K562 (cell line): ENCODE measurements around the gene PTPN11. TPM values are rescaled to one million over a fixed set of nuclear protein-coding genes. Genes with fewer than 3 reads are reported as not detected.

ENCODE experiments used
- ATAC-seq: fragments of 200-7000 bp; cut with Tn5 transposase; 3 replicates; pipeline ENCODE4 v1.9.1; 2020; ENCODE audit warnings: moderate library complexity
- BruUV-seq: library from RNA; stranded (reverse); fragments of 400-500 nt; replicated peaks from 2 replicates; lab custom pipeline; 2021; lab: Mats Ljungman, UMichigan
- CTCF ChIA-PET: fragments of 300-600 bp; formaldehyde crosslinking; extraction: SDS; loops from one replicate; lab custom pipeline; 2021; ENCODE audit warnings: low intra/inter-chr PET ratio; lab: Yijun Ruan, JAX
- POLR2A ChIA-PET: fragments of 300-600, 350-650 bp; sonication (Branson Sonifier 250); formaldehyde crosslinking; extraction: SDS; loops from one replicate; lab custom pipeline; 2021; ENCODE audit warnings: antibody characterized with exemption, inconsistent platforms; lab: Yijun Ruan, JAX
- DNase-seq, 4 experiments: peaks; one replicate each; pipeline versions ENCODE4 v3.0.0 to v3.0.0-alpha.2; 2011 to 2018; ENCODE audit warnings: low spot score in 3 of 4, mixed read lengths in 3 of 4; ENCODE audit errors: extremely low read depth in 1 of 4
- FAIRE-seq: peaks from 2 replicates; lab custom pipeline; 2011; peaks lifted over from hg19 to GRCh38; lab: Jason Lieb, UNC
- H2AFZ ChIP-seq: 2 replicates; pipeline ENCODE4 v1.6.0; 2011; ENCODE audit warnings: low read depth, low read length, control low read depth, inconsistent platforms
- H3K27ac ChIP-seq: fragments of 200-600 bp; 3 replicates; pipeline ENCODE4 v1.8.0; 2011; ENCODE audit warnings: low read depth, mild to moderate bottlenecking, control low read depth, inconsistent platforms, low read length, moderate library complexity, mixed read lengths; ENCODE audit errors: extremely low read depth
- H3K27me3 ChIP-seq, 2 experiments: fragments of 300-600 bp in 1 of 2; 2 replicates in 1 of 2; 3 replicates in 1 of 2; pipeline versions ENCODE4 v1.6.0 to v1.8.0; 2011; ENCODE audit warnings: inconsistent platforms in 2 of 2, low read length in 2 of 2, mild to moderate bottlenecking in 1 of 2, mixed read lengths in 1 of 2, moderate library complexity in 1 of 2; ENCODE audit not compliant: control insufficient read depth in 2 of 2, insufficient read depth in 2 of 2
- H3K36me3 ChIP-seq: fragments of 300-600 bp; 3 replicates; pipeline ENCODE4 v1.8.0; 2011; ENCODE audit warnings: mild to moderate bottlenecking, low read length, inconsistent platforms; ENCODE audit not compliant: control insufficient read depth, insufficient read depth
- H3K4me1 ChIP-seq, 2 experiments: fragments of 200-600 bp in 1 of 2; replicated peaks in 1 of 2; 2 replicates in 1 of 2; 3 replicates in 1 of 2; pipeline versions ENCODE4 v1.5.1 to v1.8.0; 2011; ENCODE audit warnings: inconsistent platforms in 2 of 2, low read length in 2 of 2, mild to moderate bottlenecking in 1 of 2, mixed read lengths in 1 of 2, moderate library complexity in 1 of 2; ENCODE audit not compliant: control insufficient read depth in 2 of 2, insufficient read depth in 2 of 2
- H3K4me2 ChIP-seq: 2 replicates; pipeline ENCODE4 v1.6.1; 2011; ENCODE audit warnings: low read length, control low read depth, inconsistent platforms, mixed read lengths; ENCODE audit not compliant: insufficient read depth
- H3K4me3 ChIP-seq: fragments of 200-600 bp; sonication (generic), shearing (Covaris generic); 2 replicates; pipeline ENCODE4 v1.5.1; 2016; ENCODE audit warnings: control low read depth, inconsistent platforms
- H3K79me2 ChIP-seq: fragments of 200-600 bp; 3 replicates; pipeline ENCODE4 v1.8.0; 2011; ENCODE audit warnings: low read length, inconsistent platforms; ENCODE audit not compliant: control insufficient read depth, insufficient read depth
- H3K9ac ChIP-seq, 2 experiments: 2 replicates each; pipeline versions ENCODE4 v1.6.0 to v1.6.1; 2011; ENCODE audit warnings: low read depth in 2 of 2, low read length in 2 of 2, control low read depth in 1 of 2, inconsistent platforms in 1 of 2, mild to moderate bottlenecking in 1 of 2, mixed read lengths in 1 of 2; ENCODE audit not compliant: insufficient read depth in 1 of 2
- H3K9me1 ChIP-seq: one replicate; pipeline ENCODE4 v1.6.0; 2011; ENCODE audit warnings: inconsistent platforms, mild to moderate bottlenecking, low read length, moderate library complexity; ENCODE audit not compliant: control insufficient read depth, insufficient read depth
- H3K9me3 ChIP-seq: replicated peaks from 2 replicates; pipeline ENCODE4 v1.5.1; 2011; ENCODE audit warnings: low read depth, low read length, inconsistent platforms; ENCODE audit not compliant: control insufficient read depth, insufficient read depth
- H4K20me1 ChIP-seq: replicated peaks from 2 replicates; pipeline ENCODE4 v1.6.1; 2011; ENCODE audit warnings: low read length, inconsistent platforms, mixed read lengths; ENCODE audit not compliant: control insufficient read depth, insufficient read depth
- ESRRA ChIP-seq: fragments of 450-650 bp; IDR thresholded peaks from 2 replicates; pipeline ENCODE4 v1.6.1; 2014; ENCODE audit warnings: low read depth, mild to moderate bottlenecking, moderate library complexity, borderline replicate concordance
- NFIX ChIP-seq: fragments of 250-450 bp; sonication (Bioruptor Pico); IDR thresholded peaks from 2 replicates; pipeline ENCODE4 v1.4.0; 2020; ENCODE audit warnings: low read depth, mild to moderate bottlenecking, moderate library complexity
- POLR2AphosphoS2 ChIP-seq: IDR thresholded peaks from 2 replicates; pipeline ENCODE4 v1.6.1; 2012; ENCODE audit warnings: low read length, improper control_type of control experiment
- ZNF184 ChIP-seq: sonication (generic); formaldehyde crosslinking; IDR thresholded peaks from 2 replicates; pipeline ENCODE4 v1.5.0; 2020; ENCODE audit warnings: missing genetic modification reagents
- ZNF717 ChIP-seq: fragments of 250-450 bp; sonication (Bioruptor Pico); IDR thresholded peaks from 2 replicates; pipeline ENCODE4 v1.5.0; 2021
- WGBS: fragments of 100-300 bp; shearing (Covaris generic); methylation state at CpG from one replicate; pipeline ENCODE4 v1.1.6; 2016; ENCODE audit warnings: low coverage, mixed read lengths; ENCODE audit not compliant: insufficient coverage; ENCODE audit errors: missing lambda C conversion rate; 5-methylcytosine and 5-hydroxymethylcytosine counted together
- in situ Hi-C: fragments of 300-500 bp; cut with MboI; formaldehyde crosslinking; loops from 4 replicates; pipeline ENCODE4 v1.15.0; 2018; ENCODE audit warnings: inconsistent platforms, mixed read lengths
- intact Hi-C: fragments of 100-400 bp; cut with micrococcal nuclease; formaldehyde crosslinking; loops from 2 replicates; pipeline ENCODE4 v1.14.2; 2022
- polyA plus RNA-seq, 8 experiments: library from polyadenylated mRNA; depleted of rRNA in 4 of 8; stranded (reverse) in 5 of 8; unstranded in 3 of 8; fragments of >200 nt; fragmentation: Nextera tagmentation in 2 of 8; fragmentation: Illumina TruSeq in 1 of 8; extraction: Ambion mirVana in 2 of 8; extraction: Trizol in 1 of 8; gene quantifications; 2 replicates each; pipeline versions ENCODE4 v1.2.1 to v1.2.3, GENCODE V29; 2011 to 2014; ENCODE audit warnings: inconsistent platforms in 1 of 8, missing spikeins in 1 of 8
- total RNA-seq, 7 experiments: library from RNA; depleted of rRNA in 6 of 7; stranded (reverse); fragments of >200 nt in 6 of 7; fragmentation: Illumina TruSeq in 2 of 7; extraction: Trizol in 2 of 7; gene quantifications; 2 replicates each; pipeline versions ENCODE4 v1.2.1 to v1.2.3, GENCODE V29; 2011 to 2021; ENCODE audit warnings: low replicate concordance in 1 of 7
- TF ChIP-seq, protein P1 (sequence below): fragments of 450-650 bp; formaldehyde crosslinking; IDR thresholded peaks from 2 replicates; pipeline ENCODE4 v1.4.0; 2020; ENCODE audit warnings: mild to moderate bottlenecking, moderate library complexity
- TF ChIP-seq, protein P2 (sequence below): fragments of 200-800 bp; sonication (Bioruptor generic); IDR thresholded peaks from 2 replicates; pipeline ENCODE4 v1.6.1; 2017; ENCODE audit warnings: missing genetic modification characterization, missing compliant biosample characterization
- TF ChIP-seq, protein P3 (sequence below): fragments of 250-450 bp; sonication (Bioruptor Pico); IDR thresholded peaks from 2 replicates; pipeline ENCODE4 v1.4.0; 2020
- TF ChIP-seq, protein P4 (sequence below), 2 experiments: fragments of 450-650 bp; IDR thresholded peaks; 2 replicates each; pipeline ENCODE4 v1.6.1; 2016

PTPN11 gene
- total and polyA plus RNA-seq, 9 of the 15 experiments (the other 6 are each of a cell fraction or from before 2014, with no cell fraction given) = 22.5 to 126 (median 79.7) TPM

DNA sequence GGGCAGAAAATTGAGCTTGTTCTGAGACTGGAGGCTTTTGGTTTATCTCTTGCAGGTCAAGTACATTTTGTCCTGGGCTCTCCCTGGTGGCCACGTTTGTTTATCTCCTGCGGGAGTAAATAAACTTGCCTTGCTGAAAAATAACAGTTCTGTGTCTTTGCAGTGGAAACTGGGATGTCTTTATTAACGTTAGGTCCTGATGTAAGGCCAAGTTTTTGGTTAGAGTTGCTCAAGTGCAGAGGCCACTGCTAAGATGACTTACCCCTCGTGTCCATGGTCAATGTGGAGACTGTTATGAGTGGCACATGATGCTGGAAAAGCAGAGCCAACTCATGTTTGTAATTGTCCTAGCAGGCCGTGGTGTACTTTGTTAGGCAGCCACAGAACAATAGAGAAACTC, 3.8 kb downstream of the PTPN11 start:
- Histone ChIP-seq H3K4me1 (peaks cover 8 to 10% of the 10 kb centered on the region in 2 experiments; a peak in 4 of 5 replicates), H3K9ac (no peak overlapping the region), H3K9me1 (no peaks in the 10 kb centered on the region), H2AFZ (no peak overlapping the region), H3K4me2 (no peak overlapping the region; the same call in 1 of the 2 replicates), H3K27ac (no peak overlapping the region), H3K27me3 (no peaks in the 10 kb centered on the region), H3K4me3 (no peak overlapping the region), H3K36me3 (peaks cover 40% of the 10 kb centered on the region; the same call in 2 of the 3 replicates), H3K79me2 (peaks cover 95% of the 10 kb centered on the region), H4K20me1 (peaks cover 9% of the 10 kb centered on the region), H3K9me3 (no peaks in the 10 kb centered on the region)
- ChIA-PET CTCF (no interaction called here), POLR2A (interaction anchor here (0.6 to 1.4 kb wide), 6 partner anchors 8 to 985 kb away, joined by 3 to 7 read pairs (median 3); no protein-coding TSS in a partner anchor)
- FAIRE-seq = peak; percentile 66
- WGBS = 46% methylated on average over 5 of the region's 5 CpGs
- ATAC-seq = no peak
- DNase-seq = no peak
- intact Hi-C loops = no loop called here
- in situ Hi-C loops = no loop called here
- no TSS peak for BruUV-seq
- TF ChIP-seq, protein P1, sequence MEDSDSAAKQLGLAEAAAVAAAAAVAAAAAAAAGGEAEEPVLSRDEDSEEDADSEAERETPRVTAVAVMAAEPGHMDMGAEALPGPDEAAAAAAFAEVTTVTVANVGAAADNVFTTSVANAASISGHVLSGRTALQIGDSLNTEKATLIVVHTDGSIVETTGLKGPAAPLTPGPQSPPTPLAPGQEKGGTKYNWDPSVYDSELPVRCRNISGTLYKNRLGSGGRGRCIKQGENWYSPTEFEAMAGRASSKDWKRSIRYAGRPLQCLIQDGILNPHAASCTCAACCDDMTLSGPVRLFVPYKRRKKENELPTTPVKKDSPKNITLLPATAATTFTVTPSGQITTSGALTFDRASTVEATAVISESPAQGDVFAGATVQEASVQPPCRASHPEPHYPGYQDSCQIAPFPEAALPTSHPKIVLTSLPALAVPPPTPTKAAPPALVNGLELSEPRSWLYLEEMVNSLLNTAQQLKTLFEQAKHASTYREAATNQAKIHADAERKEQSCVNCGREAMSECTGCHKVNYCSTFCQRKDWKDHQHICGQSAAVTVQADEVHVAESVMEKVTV (CRISPR knock-in tag) = no peak
- TF ChIP-seq, protein P2, sequence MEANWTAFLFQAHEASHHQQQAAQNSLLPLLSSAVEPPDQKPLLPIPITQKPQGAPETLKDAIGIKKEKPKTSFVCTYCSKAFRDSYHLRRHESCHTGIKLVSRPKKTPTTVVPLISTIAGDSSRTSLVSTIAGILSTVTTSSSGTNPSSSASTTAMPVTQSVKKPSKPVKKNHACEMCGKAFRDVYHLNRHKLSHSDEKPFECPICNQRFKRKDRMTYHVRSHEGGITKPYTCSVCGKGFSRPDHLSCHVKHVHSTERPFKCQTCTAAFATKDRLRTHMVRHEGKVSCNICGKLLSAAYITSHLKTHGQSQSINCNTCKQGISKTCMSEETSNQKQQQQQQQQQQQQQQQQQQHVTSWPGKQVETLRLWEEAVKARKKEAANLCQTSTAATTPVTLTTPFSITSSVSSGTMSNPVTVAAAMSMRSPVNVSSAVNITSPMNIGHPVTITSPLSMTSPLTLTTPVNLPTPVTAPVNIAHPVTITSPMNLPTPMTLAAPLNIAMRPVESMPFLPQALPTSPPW = no peak
- TF ChIP-seq ZNF184 (CRISPR knock-in tag) (no peak), POLR2AphosphoS2 (no peak), ESRRA (no peak), NFIX (no peak), ZNF717 (CRISPR knock-in tag) (no peak)
- TF ChIP-seq, protein P3, sequence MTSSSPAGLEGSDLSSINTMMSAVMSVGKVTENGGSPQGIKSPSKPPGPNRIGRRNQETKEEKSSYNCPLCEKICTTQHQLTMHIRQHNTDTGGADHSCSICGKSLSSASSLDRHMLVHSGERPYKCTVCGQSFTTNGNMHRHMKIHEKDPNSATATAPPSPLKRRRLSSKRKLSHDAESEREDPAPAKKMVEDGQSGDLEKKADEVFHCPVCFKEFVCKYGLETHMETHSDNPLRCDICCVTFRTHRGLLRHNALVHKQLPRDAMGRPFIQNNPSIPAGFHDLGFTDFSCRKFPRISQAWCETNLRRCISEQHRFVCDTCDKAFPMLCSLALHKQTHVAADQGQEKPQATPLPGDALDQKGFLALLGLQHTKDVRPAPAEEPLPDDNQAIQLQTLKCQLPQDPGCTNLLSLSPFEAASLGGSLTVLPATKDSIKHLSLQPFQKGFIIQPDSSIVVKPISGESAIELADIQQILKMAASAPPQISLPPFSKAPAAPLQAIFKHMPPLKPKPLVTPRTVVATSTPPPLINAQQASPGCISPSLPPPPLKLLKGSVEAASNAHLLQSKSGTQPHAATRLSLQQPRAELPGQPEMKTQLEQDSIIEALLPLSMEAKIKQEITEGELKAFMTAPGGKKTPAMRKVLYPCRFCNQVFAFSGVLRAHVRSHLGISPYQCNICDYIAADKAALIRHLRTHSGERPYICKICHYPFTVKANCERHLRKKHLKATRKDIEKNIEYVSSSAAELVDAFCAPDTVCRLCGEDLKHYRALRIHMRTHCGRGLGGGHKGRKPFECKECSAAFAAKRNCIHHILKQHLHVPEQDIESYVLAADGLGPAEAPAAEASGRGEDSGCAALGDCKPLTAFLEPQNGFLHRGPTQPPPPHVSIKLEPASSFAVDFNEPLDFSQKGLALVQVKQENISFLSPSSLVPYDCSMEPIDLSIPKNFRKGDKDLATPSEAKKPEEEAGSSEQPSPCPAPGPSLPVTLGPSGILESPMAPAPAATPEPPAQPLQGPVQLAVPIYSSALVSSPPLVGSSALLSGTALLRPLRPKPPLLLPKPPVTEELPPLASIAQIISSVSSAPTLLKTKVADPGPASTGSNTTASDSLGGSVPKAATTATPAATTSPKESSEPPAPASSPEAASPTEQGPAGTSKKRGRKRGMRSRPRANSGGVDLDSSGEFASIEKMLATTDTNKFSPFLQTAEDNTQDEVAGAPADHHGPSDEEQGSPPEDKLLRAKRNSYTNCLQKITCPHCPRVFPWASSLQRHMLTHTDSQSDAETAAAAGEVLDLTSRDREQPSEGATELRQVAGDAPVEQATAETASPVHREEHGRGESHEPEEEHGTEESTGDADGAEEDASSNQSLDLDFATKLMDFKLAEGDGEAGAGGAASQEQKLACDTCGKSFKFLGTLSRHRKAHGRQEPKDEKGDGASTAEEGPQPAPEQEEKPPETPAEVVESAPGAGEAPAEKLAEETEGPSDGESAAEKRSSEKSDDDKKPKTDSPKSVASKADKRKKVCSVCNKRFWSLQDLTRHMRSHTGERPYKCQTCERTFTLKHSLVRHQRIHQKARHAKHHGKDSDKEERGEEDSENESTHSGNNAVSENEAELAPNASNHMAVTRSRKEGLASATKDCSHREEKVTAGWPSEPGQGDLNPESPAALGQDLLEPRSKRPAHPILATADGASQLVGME (CRISPR knock-in tag) = no peak
- TF ChIP-seq, protein P4, sequence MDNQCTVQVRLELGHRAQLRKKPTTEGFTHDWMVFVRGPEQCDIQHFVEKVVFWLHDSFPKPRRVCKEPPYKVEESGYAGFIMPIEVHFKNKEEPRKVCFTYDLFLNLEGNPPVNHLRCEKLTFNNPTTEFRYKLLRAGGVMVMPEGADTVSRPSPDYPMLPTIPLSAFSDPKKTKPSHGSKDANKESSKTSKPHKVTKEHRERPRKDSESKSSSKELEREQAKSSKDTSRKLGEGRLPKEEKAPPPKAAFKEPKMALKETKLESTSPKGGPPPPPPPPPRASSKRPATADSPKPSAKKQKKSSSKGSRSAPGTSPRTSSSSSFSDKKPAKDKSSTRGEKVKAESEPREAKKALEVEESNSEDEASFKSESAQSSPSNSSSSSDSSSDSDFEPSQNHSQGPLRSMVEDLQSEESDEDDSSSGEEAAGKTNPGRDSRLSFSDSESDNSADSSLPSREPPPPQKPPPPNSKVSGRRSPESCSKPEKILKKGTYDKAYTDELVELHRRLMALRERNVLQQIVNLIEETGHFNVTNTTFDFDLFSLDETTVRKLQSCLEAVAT (IDR thresholded peaks at IDR 0.05) = no peak
- TF ChIP-seq, all 486 proteins: peak for 0
